Rectal smooth muscle tissue (tissue), 1 donor: ENCODE data around the gene ALDH9A1.
"Not testable (repeated sequence)": the region's sequence is repeated elsewhere in the genome, so short reads cannot be mapped to it uniquely, and the experiment has no call there.

Source experiments
- H3K27ac ChIP-seq: one replicate; pipeline ENCODE4 v1.7.0; 2013; ENCODE audit warnings: low read depth, low read length, inconsistent platforms
- H3K27me3 ChIP-seq: one replicate; pipeline ENCODE4 v1.7.0; 2013; ENCODE audit warnings: low read length; ENCODE audit not compliant: control insufficient read depth, insufficient read depth
- H3K36me3 ChIP-seq: one replicate; pipeline ENCODE4 v1.7.0; 2013; ENCODE audit warnings: low read length; ENCODE audit not compliant: control insufficient read depth, insufficient read depth
- H3K4me1 ChIP-seq: one replicate; pipeline ENCODE4 v1.7.0; 2013; ENCODE audit warnings: low read length; ENCODE audit not compliant: control insufficient read depth, insufficient read depth
- H3K4me3 ChIP-seq: one replicate; pipeline ENCODE4 v1.7.0; 2013; ENCODE audit warnings: low read length
- H3K9ac ChIP-seq: one replicate; pipeline ENCODE4 v1.7.0; 2013; ENCODE audit warnings: low read length

The ALDH9A1 gene

DNA sequence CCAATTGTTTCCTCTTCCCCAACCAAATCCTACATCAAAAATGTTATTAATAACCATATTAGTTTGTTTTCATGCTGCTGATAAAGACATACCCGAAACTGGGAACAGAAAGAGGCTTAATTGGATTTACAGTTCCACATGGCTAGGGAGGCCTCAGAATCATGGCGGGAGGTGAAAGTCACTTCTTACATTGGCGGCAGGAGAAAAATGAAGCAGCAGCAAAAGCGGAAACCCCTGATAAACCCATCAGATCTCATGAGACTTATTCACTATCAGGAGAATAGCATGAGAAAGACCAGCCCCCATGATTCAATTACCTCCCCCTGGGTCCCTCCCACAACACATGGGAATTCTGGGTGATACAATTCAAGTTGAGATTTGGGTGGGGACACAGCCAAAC is 17.6 kb downstream of the ALDH9A1 start:
- H3K27ac ChIP-seq, H3K36me3 ChIP-seq, H3K4me3 ChIP-seq, H3K9ac ChIP-seq, H3K27me3 ChIP-seq, H3K4me1 ChIP-seq: not testable (repeated sequence)

DNA sequence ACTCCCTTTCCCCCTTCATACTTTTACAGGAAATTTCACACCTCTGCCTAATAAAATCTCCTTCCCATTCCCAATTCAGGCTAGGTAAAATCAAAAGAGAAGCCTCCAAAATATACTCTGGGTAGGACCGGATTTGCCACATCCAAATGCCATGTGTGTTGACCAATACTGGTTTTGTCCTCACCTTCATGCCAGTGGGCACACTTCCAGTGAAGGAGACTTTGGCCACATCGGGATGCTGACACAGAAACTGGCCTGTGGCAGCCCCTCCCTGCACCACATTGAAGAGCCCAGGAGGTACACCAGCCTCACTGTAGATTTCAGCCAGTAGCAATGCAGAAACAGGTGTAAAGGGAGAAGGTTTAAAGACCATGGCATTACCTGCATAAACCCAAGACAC is 18.1 kb downstream of the ALDH9A1 start:
- no peak overlapping the region for H3K4me3 ChIP-seq
- H3K27ac ChIP-seq = no peak overlapping the region
- no peaks in the 10 kb centered on the region for H3K4me1 ChIP-seq
- H3K9ac ChIP-seq = no peak overlapping the region
- peaks cover 5% of the 10 kb centered on the region for H3K36me3 ChIP-seq
- H3K27me3 ChIP-seq = no peaks in the 10 kb centered on the region

DNA sequence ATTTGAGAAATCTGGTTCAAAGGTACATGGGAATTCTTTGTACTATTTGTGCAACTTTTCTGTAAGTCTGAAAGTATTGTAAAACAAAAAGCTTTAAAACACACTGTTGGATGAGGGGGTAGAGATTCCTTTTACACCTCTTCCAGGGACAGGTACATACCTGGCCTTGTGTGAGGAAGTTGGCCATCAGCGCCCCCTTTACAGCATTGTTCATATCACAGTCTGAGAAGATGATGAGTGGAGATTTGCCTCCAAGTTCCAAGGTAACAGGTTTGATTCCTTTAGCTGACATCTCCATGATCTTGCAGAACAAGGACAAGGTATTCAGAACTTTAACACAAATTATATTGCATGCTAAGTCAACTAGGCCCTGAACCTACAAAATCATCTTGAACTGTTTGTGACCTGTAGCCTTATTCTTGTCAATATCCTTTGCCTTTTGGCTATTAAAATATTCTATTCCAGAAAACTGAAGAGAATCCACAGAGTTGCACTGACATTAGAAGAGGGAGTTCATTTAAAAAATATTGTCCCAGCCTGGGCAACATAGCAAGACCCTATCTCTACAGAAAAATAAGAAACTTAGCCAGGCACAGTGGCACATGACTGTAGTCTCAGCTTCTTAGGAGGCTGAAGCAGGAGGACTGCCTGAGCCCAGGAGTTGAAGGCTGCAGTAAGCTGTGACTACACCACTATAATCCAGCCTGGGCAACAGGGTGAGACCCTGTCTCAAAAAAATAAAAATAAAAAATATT is 18.9 kb downstream of the ALDH9A1 start:
- Histone ChIP-seq H3K9ac (no peak overlapping the region), H3K27me3 (no peaks in the 10 kb centered on the region), H3K4me1 (no peaks in the 10 kb centered on the region), H3K36me3 (peaks cover 5% of the 10 kb centered on the region), H3K27ac (no peak overlapping the region), H3K4me3 (no peak overlapping the region)

DNA sequence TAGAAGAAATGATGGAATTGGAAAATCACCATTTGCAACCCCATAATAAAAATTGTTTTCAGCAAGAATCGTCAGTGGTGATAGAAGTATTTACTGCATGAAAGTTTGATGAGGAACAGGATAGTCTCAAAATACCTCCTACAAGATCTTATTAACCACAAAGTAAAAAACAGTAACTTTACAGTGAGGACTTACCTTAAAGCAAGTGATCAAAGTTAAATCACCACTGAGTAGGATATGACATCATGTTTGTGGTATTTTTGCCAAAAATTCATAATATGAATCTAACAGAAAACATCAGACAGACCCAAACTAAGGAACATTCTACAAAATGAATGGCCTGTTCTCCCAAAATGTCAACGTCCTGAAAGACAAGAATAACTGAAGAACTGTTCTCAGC is 19.9 kb downstream of the ALDH9A1 start:
- Histone ChIP-seq H3K4me3 (no peak overlapping the region), H3K36me3 (peaks cover 8% of the 10 kb centered on the region), H3K27me3 (no peaks in the 10 kb centered on the region), H3K27ac (no peak overlapping the region), H3K9ac (no peak overlapping the region), H3K4me1 (no peaks in the 10 kb centered on the region)

DNA sequence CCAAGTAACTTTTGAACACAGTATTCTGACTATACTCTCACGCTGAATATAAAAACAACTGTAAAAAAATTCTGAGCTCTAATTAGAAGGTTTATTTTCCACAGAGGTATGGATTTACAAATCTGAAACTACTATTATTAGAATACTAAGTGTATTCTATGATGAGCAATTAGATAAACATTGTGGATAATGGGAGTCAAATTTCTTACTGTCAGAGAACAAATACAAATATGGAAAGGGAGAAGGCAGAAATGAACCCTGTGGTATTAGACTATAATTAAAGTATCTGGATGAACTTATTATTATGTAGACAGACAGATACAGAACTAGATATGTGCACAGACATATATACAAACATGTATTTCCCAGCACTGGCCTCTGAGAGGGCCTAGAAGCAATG is 22.6 kb downstream of the ALDH9A1 start:
- H3K9ac ChIP-seq = no peak overlapping the region
- peaks cover 10% of the 10 kb centered on the region for H3K36me3 ChIP-seq
- H3K4me1 ChIP-seq = no peaks in the 10 kb centered on the region
- no peaks in the 10 kb centered on the region for H3K27me3 ChIP-seq
- H3K27ac ChIP-seq = no peak overlapping the region
- no peak overlapping the region for H3K4me3 ChIP-seq

DNA sequence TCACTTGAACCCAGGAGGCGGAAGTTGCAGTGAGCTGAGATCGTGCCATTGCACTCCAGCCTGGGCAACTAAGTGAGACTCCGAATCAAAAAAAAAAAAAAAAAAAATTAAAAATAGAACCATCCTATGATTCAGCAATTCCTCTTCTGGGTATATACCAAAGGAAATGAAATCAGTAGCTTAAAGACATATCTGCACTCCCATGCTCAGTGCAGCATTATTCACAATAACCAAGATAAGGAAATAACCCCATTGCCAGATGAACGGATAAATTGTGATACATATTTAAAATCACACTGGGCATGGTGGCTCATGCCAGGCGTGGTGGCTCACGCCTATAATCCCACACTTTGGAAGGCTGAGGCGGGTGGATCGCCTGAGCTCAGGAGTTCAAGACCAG is 23.8 kb downstream of the ALDH9A1 start:
- Histone ChIP-seq H3K27me3 (no peaks in the 10 kb centered on the region), H3K9ac (no peak overlapping the region), H3K4me3 (no peak overlapping the region), H3K27ac (no peak overlapping the region), H3K36me3 (peaks cover 10% of the 10 kb centered on the region), H3K4me1 (no peaks in the 10 kb centered on the region)

DNA sequence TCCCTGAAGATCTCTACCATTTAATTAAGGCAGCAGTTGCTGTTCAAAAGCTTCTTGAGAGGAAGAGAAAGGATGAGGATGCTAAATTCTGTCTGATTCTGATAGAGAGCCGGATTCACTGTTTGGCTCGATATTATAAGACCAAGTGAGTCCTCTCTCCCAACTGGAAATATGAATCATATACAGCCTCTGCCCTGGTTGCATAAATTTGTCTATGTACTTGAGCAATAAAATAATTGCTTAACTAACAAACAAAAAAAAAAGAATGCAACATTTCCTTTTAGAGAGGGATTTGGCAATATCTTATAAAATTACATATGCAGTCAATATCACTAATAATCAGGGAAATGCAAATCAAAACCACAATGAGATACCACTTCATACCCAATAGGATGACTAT is 26.8 kb downstream of the ALDH9A1 start:
- Histone ChIP-seq H3K4me3 (no peak overlapping the region), H3K9ac (no peak overlapping the region), H3K27me3 (no peaks in the 10 kb centered on the region), H3K36me3 (peaks cover 28% of the 10 kb centered on the region), H3K4me1 (no peaks in the 10 kb centered on the region), H3K27ac (no peak overlapping the region)

DNA sequence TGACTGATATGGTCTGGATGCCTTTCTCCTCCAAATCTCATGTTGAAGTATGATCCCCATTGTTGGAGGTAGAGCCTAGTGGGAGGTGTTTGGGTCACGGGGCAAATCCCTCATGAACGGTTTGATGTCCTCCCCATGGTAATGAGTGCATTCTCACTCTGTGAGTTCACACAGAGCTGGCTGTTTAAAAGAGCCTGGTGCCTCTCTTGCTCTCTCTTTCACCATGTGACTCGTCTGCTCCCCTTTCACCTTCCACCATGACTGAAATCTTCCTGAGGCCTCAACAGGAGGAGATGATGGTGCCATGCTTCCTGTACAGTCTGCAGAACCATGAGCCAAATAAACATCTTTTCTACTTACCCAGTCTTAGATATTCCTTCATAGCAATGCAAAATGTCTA is 30.2 kb downstream of the ALDH9A1 start:
- Histone ChIP-seq H3K27ac (no peak overlapping the region), H3K36me3 (peaks cover 35% of the 10 kb centered on the region), H3K27me3 (no peaks in the 10 kb centered on the region), H3K9ac (no peak overlapping the region), H3K4me1 (no peaks in the 10 kb centered on the region), H3K4me3 (no peak overlapping the region)

DNA sequence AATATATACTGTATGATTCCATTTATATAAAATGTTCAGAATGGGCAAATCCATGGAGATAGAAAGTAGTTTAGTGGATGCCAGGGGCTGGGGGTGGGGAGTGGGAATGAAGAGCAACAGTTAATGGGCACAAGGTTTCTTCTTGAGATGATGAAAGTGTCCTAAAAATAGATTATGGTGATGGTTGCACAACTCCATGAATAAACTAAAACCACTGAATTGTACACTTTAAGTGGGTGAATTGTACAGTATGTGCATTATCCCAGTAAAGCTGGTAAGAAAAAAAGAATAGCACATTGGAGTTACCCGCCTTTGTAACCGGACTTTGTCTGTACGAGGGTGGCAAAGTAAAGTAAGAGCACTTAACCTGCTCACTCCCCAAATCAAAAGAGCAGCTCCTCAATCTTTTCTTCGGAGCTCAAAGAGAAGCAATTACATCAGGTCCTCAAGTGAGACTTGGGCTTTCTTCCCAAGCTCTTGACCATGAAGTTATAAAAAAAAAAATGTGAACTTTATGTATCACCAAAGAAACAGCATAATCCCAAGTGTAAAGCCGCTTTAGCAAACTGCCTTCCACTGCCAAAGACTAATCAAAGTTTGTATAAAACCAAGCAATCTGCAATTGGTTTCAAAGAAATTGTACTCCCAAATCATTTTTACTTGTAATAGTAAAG is 32.1 kb downstream of the ALDH9A1 start:
- Histone ChIP-seq H3K4me3 (no peak overlapping the region), H3K27me3 (no peaks in the 10 kb centered on the region), H3K27ac (no peak overlapping the region), H3K4me1 (no peaks in the 10 kb centered on the region), H3K36me3 (peaks cover 33% of the 10 kb centered on the region), H3K9ac (no peak overlapping the region)

DNA sequence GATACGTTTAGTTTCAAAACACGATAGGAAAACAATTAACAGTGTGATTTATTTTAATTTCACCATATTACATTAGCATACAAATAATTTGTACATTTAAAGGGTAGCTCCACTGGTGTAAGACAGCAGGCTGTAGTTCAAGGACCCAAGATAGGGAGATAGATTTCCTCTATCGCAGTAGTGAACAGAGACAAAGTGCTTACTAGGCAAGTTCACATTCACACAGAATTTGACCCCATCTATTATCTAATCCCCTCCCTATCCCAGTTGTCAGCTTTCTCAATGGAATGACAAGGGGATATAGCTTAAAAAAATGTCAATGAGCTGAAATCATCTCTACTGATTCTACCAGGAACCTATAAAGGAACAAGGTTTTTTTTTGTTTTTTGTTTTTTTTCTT is 36.2 kb downstream of the ALDH9A1 start:
- Histone ChIP-seq H3K27ac (no peak overlapping the region), H3K9ac (no peak overlapping the region), H3K4me1 (no peaks in the 10 kb centered on the region), H3K36me3 (peaks cover 25% of the 10 kb centered on the region), H3K4me3 (no peak overlapping the region), H3K27me3 (no peaks in the 10 kb centered on the region)

DNA sequence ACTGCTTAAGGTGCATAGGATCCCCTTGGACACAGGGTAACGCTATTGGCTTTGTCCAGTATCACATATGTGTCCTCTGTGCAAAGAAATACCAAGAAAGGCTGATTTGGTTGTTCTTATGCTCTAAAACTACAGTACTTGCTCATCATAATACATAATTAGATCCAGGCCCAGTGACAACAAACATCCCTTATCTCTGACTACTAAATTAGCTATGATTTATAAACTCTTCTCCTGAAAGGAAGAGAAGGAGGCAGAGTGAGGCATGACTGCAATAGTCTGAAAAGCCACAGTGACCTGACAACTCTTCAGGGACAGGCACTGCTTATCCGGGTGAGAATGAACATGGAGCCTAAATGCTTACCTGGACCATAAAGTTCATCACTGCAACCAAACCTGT is 36.7 kb downstream of the ALDH9A1 start:
- peaks cover 22% of the 10 kb centered on the region for H3K36me3 ChIP-seq
- no peaks in the 10 kb centered on the region for H3K4me1 ChIP-seq
- no peak overlapping the region for H3K9ac ChIP-seq
- no peak overlapping the region for H3K4me3 ChIP-seq
- no peaks in the 10 kb centered on the region for H3K27me3 ChIP-seq
- H3K27ac ChIP-seq = no peak overlapping the region

DNA sequence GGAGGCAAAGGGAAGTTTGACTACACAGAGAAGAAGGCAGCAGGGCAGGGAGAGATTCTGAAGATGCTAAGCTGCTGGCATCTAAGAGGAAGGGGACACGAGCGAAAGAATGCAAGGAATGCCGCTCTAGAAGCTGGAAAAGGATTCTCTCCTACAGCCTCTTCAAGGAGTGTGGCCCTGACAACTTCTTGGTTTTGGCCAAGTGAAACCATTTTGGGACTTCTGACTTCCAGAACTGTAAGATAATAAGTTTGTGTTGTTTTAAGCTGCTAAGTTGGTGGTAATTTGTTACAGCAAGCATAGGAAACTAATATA is 38.8 kb downstream of the ALDH9A1 start:
- Histone ChIP-seq H3K27ac (no peak overlapping the region), H3K36me3 (peaks cover 18% of the 10 kb centered on the region), H3K27me3 (no peaks in the 10 kb centered on the region), H3K4me3 (no peak overlapping the region), H3K4me1 (no peaks in the 10 kb centered on the region), H3K9ac (no peak overlapping the region)
